ENCODE results near the gene RAB3A. TPM values are rescaled to one million over a fixed set of nuclear protein-coding genes. Genes with fewer than 3 reads are reported as not detected.
"Not testable (repeated sequence)": the region's sequence is repeated elsewhere in the genome, so short reads cannot be mapped to it uniquely, and the experiment has no call there.

RAB3A gene
- total RNA-seq, 1 experiment from 2014 or later: 1.0 TPM

- in situ Hi-C loops (cut with HindIII; ENCODE audit: low pct_unique_long_range_greater_than_20kb, low sequenced_read_pairs): no loop called here
- Histone ChIP-seq H3K36me3 (ENCODE audit: control insufficient read depth, insufficient read depth, low read length) (no peaks in the 10 kb centered on the region), H3K27me3 (ENCODE audit: control insufficient read depth, insufficient read depth, low read length) (no peaks in the 10 kb centered on the region), H3K27ac (ENCODE audit: low read length) (no peak overlapping the region), H3K9me3 (ENCODE audit: control insufficient read depth, insufficient read depth, low read depth, low read length) (no peaks in the 10 kb centered on the region), H3K4me1 (ENCODE audit: control insufficient read depth, insufficient read depth, low read length) (no peaks in the 10 kb centered on the region), H3K4me3 (ENCODE audit: low read depth in 2 of 2, low read length in 2 of 2) (no peak overlapping the region)
- DNase-seq (ENCODE audit: low read depth, low spot score) (no peak), ATAC-seq (no peak)
- CTCF ChIA-PET: interaction anchor here (0.6 kb wide), 1 partner anchor 123 kb away, joined by 10 read pairs; no protein-coding TSS in a partner anchor
- TF ChIP-seq, protein P1, sequence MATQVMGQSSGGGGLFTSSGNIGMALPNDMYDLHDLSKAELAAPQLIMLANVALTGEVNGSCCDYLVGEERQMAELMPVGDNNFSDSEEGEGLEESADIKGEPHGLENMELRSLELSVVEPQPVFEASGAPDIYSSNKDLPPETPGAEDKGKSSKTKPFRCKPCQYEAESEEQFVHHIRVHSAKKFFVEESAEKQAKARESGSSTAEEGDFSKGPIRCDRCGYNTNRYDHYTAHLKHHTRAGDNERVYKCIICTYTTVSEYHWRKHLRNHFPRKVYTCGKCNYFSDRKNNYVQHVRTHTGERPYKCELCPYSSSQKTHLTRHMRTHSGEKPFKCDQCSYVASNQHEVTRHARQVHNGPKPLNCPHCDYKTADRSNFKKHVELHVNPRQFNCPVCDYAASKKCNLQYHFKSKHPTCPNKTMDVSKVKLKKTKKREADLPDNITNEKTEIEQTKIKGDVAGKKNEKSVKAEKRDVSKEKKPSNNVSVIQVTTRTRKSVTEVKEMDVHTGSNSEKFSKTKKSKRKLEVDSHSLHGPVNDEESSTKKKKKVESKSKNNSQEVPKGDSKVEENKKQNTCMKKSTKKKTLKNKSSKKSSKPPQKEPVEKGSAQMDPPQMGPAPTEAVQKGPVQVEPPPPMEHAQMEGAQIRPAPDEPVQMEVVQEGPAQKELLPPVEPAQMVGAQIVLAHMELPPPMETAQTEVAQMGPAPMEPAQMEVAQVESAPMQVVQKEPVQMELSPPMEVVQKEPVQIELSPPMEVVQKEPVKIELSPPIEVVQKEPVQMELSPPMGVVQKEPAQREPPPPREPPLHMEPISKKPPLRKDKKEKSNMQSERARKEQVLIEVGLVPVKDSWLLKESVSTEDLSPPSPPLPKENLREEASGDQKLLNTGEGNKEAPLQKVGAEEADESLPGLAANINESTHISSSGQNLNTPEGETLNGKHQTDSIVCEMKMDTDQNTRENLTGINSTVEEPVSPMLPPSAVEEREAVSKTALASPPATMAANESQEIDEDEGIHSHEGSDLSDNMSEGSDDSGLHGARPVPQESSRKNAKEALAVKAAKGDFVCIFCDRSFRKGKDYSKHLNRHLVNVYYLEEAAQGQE (IDR thresholded peaks at IDR 0.05; ENCODE audit: insufficient read depth in 1 of 2, low read depth in 2 of 2, low read length in 1 of 2): no peak
- TF ChIP-seq TCF7L2 (IDR thresholded peaks at IDR 0.05; ENCODE audit: low read depth, low read length): no peak
- TF ChIP-seq CTCF (IDR thresholded peaks at IDR 0.05): no peak
- no peak for TF ChIP-seq POLR2AphosphoS5 (IDR thresholded peaks at IDR 0.05; ENCODE audit: low read depth, low read length)
- TF ChIP-seq SIN3A (IDR thresholded peaks at IDR 0.05; ENCODE audit: borderline replicate concordance, insufficient read depth, low read depth, low read length): no peak
- POLR2A ChIA-PET: interaction anchor here (0.6 kb wide), 1 partner anchor 31 kb away, joined by 6 read pairs; no protein-coding TSS in a partner anchor
- intact Hi-C loops (cut with micrococcal nuclease; ENCODE audit: unreplicated experiment): no loop called here
- no TSS peak for BruUV-seq (replicated peaks)
Observed at GRCh38 chr19:18214779-18215433, 11.1 kb upstream of the RAB3A start.

GRCh38 chr19:18211683-18212082 lies 7.8 kb upstream of the RAB3A start:
- ChIA-PET POLR2A (interaction anchor here (0.6 kb wide), 1 partner anchor 14 kb away, joined by 4 read pairs; no protein-coding TSS in a partner anchor), CTCF (no interaction called here)
- Histone ChIP-seq H3K27ac (ENCODE audit: low read length) (no peak overlapping the region), H3K36me3 (ENCODE audit: control insufficient read depth, insufficient read depth, low read length) (no peaks in the 10 kb centered on the region), H3K4me1 (ENCODE audit: control insufficient read depth, insufficient read depth, low read length) (no peaks in the 10 kb centered on the region), H3K9me3 (ENCODE audit: control insufficient read depth, insufficient read depth, low read depth, low read length) (no peaks in the 10 kb centered on the region), H3K27me3 (ENCODE audit: control insufficient read depth, insufficient read depth, low read length) (no peaks in the 10 kb centered on the region), H3K4me3 (ENCODE audit: low read depth in 2 of 2, low read length in 2 of 2) (no peak overlapping the region)
- DNase-seq (ENCODE audit: low read depth, low spot score) (no peak), ATAC-seq (no peak)
- TF ChIP-seq POLR2AphosphoS5 (IDR thresholded peaks at IDR 0.05; ENCODE audit: low read depth, low read length) (no peak), SIN3A (IDR thresholded peaks at IDR 0.05; ENCODE audit: borderline replicate concordance, insufficient read depth, low read depth, low read length) (no peak), TCF7L2 (IDR thresholded peaks at IDR 0.05; ENCODE audit: low read depth, low read length) (no peak), CTCF (IDR thresholded peaks at IDR 0.05) (no peak)
- TF ChIP-seq, protein P1 (IDR thresholded peaks at IDR 0.05; ENCODE audit: insufficient read depth in 1 of 2, low read depth in 2 of 2, low read length in 1 of 2): no peak
- BruUV-seq (replicated peaks): no TSS peak
- intact Hi-C loops (cut with micrococcal nuclease; ENCODE audit: unreplicated experiment): no loop called here
- in situ Hi-C loops (cut with HindIII; ENCODE audit: low pct_unique_long_range_greater_than_20kb, low sequenced_read_pairs): no loop called here

DNA sequence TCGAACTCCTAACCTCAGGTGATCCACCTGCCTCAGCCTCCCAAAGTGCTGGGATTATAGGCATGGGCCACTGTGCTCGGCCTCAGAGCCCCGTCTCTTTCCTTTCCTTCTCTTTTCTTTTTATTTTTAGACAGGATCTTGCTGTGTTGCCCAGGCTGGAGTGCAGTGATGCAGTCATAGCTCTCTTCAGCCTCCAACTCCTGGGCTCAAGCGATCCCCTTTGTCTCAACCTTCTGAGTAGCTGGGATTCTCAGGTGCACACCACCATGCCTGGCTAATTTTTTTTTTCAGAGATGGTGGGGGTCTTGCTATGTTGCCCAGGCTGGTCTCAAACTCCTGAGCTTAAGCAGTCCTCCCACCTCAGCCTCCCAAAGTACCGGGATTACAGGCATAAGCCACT lies 6.1 kb upstream of the RAB3A start:
- ATAC-seq: not testable (repeated sequence)

More for the DNA sequence above, 6.1 kb upstream of the RAB3A start:
- BruUV-seq (replicated peaks); H3K27ac ChIP-seq (ENCODE audit: low read length); H3K9me3 ChIP-seq (ENCODE audit: control insufficient read depth, insufficient read depth, low read depth, low read length); H3K4me3 ChIP-seq (ENCODE audit: low read depth in 2 of 2, low read length in 2 of 2); in situ Hi-C loops (cut with HindIII; ENCODE audit: low pct_unique_long_range_greater_than_20kb, low sequenced_read_pairs); DNase-seq (ENCODE audit: low read depth, low spot score); H3K27me3 ChIP-seq (ENCODE audit: control insufficient read depth, insufficient read depth, low read length); H3K36me3 ChIP-seq (ENCODE audit: control insufficient read depth, insufficient read depth, low read length); POLR2A ChIA-PET; H3K4me1 ChIP-seq (ENCODE audit: control insufficient read depth, insufficient read depth, low read length): not testable (repeated sequence)
- CTCF ChIA-PET: interaction anchor here (0.6 to 1.6 kb wide), 2 partner anchors 42 to 68 kb away, joined by 5 to 9 read pairs; no protein-coding TSS in a partner anchor
- intact Hi-C loops (cut with micrococcal nuclease; ENCODE audit: unreplicated experiment): loop anchor here (5.0 kb wide), 1 partner anchor 42 kb away; no protein-coding TSS in a partner anchor

Data from Panc1 (cell line).